D721Med (cell line): ENCODE measurements around the gene UCK2.
A peak's percentile ranks its signal among the peaks of the same experiment; 100 is the strongest.

Experiments used
- DNase-seq: peaks from one replicate; pipeline ENCODE4 v3.0.0; 2011; ENCODE audit warnings: low spot score; ENCODE audit not compliant: insufficient read length
- FAIRE-seq: peaks from 2 replicates; lab custom pipeline; 2011; peaks lifted over from hg19 to GRCh38; lab: Jason Lieb, UNC
- CTCF ChIP-seq: IDR thresholded peaks from 2 replicates; pipeline ENCODE4 v1.5.1; 2012; ENCODE audit warnings: mild to moderate bottlenecking, control low read depth; ENCODE audit not compliant: insufficient read depth; ENCODE audit errors: missing control alignments

Gene UCK2

GRCh38 chr1:165912638-165913037 lies 85.2 kb downstream of the UCK2 start:
- no peak for DNase-seq
- TF ChIP-seq CTCF: no peak
- FAIRE-seq: no peak

- DNase-seq (peak; percentile 68), FAIRE-seq (peak; percentile 96)
- TF ChIP-seq CTCF: peak; percentile 99
These were observed 86.9 kb downstream of the UCK2 start for GRCh38 chr1:165914136-165914798.

- FAIRE-seq (no peak), DNase-seq (no peak)
- no peak for TF ChIP-seq CTCF
These were observed 88.1 kb downstream of the UCK2 start for GRCh38 chr1:165915480-165915879.

- FAIRE-seq (no peak), DNase-seq (no peak)
- TF ChIP-seq CTCF: no peak
These were observed 88.5 kb downstream of the UCK2 start for GRCh38 chr1:165915932-165916348.

- TF ChIP-seq CTCF: no peak
- FAIRE-seq (no peak), DNase-seq (no peak)
These were observed 89.8 kb downstream of the UCK2 start for GRCh38 chr1:165917166-165917565.

GRCh38 chr1:165924117-165924516 lies 96.7 kb downstream of the UCK2 start:
- no peak for FAIRE-seq
- DNase-seq: no peak
- no peak for TF ChIP-seq CTCF

- no peak for TF ChIP-seq CTCF
- DNase-seq (no peak), FAIRE-seq (no peak)
These were observed 98.2 kb downstream of the UCK2 start for GRCh38 chr1:165925498-165926079.
